Measurements from ENCODE around the gene ARHGDIG. TPM values are rescaled to one million over a fixed set of nuclear protein-coding genes. Genes with fewer than 3 reads are reported as not detected.

Gene ARHGDIG
- polyA plus RNA-seq, 3 donors = not detected

GRCh38 chr16:301235-301634, 20.8 kb downstream of the ARHGDIG start:
- Mint-ChIP-seq H3K4me1 (no peaks in the 10 kb centered on the region), H3K4me3 (no peak overlapping the region), H3K36me3 (peaks cover 45 to 89% of the 10 kb centered on the region in 2 donors), H3K9me3 (no peaks in the 10 kb centered on the region), H3K27me3 (ENCODE audit: low read depth in 3 of 3) (peaks cover 0 to 1% (median 0%) of the 10 kb centered on the region in 3 donors), H3K27ac (no peak overlapping the region)
- Histone ChIP-seq H3K4me3 (replicated peaks in 1 of 3; ENCODE audit: low read depth in 2 of 3, low read length in 3 of 3) (no peak overlapping the region), H3K9ac (ENCODE audit: insufficient read depth, low read length, poor library complexity, severe bottlenecking) (no peak overlapping the region), H2AFZ (ENCODE audit: insufficient read depth, low read depth, low read length, poor library complexity, severe bottlenecking) (no peak overlapping the region), H3K27me3 (ENCODE audit: control insufficient read depth in 2 of 2, insufficient read depth in 2 of 2, low read length in 2 of 2) (no peaks in the 10 kb centered on the region), H3K79me2 (ENCODE audit: insufficient read depth, low read length) (no peaks in the 10 kb centered on the region), H3K4me2 (replicated peaks; ENCODE audit: extremely low read depth, low read length, poor library complexity, severe bottlenecking) (no peak overlapping the region), H3K27ac (ENCODE audit: low read depth in 1 of 2, low read length in 2 of 2) (no peak overlapping the region), H3K36me3 (replicated peaks in 1 of 2; ENCODE audit: control insufficient read depth in 1 of 2, insufficient read depth in 2 of 2, low read length in 2 of 2) (peaks cover 51 to 80% of the 10 kb centered on the region in 2 donors), H3K4me1 (ENCODE audit: control insufficient read depth in 1 of 2, insufficient read depth in 2 of 2, low read length in 2 of 2) (no peaks in the 10 kb centered on the region), H4K20me1 (ENCODE audit: insufficient read depth, low read length) (no peaks in the 10 kb centered on the region), H3K9me3 (replicated peaks in 1 of 2; ENCODE audit: control insufficient read depth in 1 of 2, insufficient read depth in 1 of 2, low read length in 2 of 2) (no peaks in the 10 kb centered on the region)
- DNase-seq = no peak
- no CpG with 5 or more reads among the region's 6 CpGs for WGBS (ENCODE audit: insufficient coverage)
- intact Hi-C loops (cut with micrococcal nuclease) = loop anchor here in 1 of 2 donors (5.0 kb wide), 1 partner anchor 51 kb away; the partner anchor contains the start of gene AXIN1
- TF ChIP-seq CTCF (IDR thresholded peaks at IDR 0.05) = no peak

GRCh38 chr16:301950-302349, 21.6 kb downstream of the ARHGDIG start:
- Histone ChIP-seq H3K9ac (ENCODE audit: insufficient read depth, low read length, poor library complexity, severe bottlenecking) (no peak overlapping the region), H3K79me2 (ENCODE audit: insufficient read depth, low read length) (no peaks in the 10 kb centered on the region), H3K9me3 (replicated peaks in 1 of 2; ENCODE audit: control insufficient read depth in 1 of 2, insufficient read depth in 1 of 2, low read length in 2 of 2) (no peaks in the 10 kb centered on the region), H3K4me1 (ENCODE audit: control insufficient read depth in 1 of 2, insufficient read depth in 2 of 2, low read length in 2 of 2) (no peaks in the 10 kb centered on the region), H3K4me3 (replicated peaks in 1 of 3; ENCODE audit: low read depth in 2 of 3, low read length in 3 of 3) (no peak overlapping the region), H4K20me1 (ENCODE audit: insufficient read depth, low read length) (no peaks in the 10 kb centered on the region), H3K36me3 (replicated peaks in 1 of 2; ENCODE audit: control insufficient read depth in 1 of 2, insufficient read depth in 2 of 2, low read length in 2 of 2) (peaks cover 51 to 80% of the 10 kb centered on the region in 2 donors), H3K27me3 (ENCODE audit: control insufficient read depth in 2 of 2, insufficient read depth in 2 of 2, low read length in 2 of 2) (no peaks in the 10 kb centered on the region), H3K4me2 (replicated peaks; ENCODE audit: extremely low read depth, low read length, poor library complexity, severe bottlenecking) (no peak overlapping the region), H2AFZ (ENCODE audit: insufficient read depth, low read depth, low read length, poor library complexity, severe bottlenecking) (no peak overlapping the region), H3K27ac (ENCODE audit: low read depth in 1 of 2, low read length in 2 of 2) (no peak overlapping the region)
- WGBS (ENCODE audit: insufficient coverage) = 98% methylated on average over 10 of the region's 13 CpGs
- Mint-ChIP-seq H3K4me3 (no peak overlapping the region), H3K27ac (no peak overlapping the region), H3K4me1 (no peaks in the 10 kb centered on the region), H3K9me3 (no peaks in the 10 kb centered on the region), H3K27me3 (ENCODE audit: low read depth in 3 of 3) (peaks cover 0 to 1% (median 0%) of the 10 kb centered on the region in 3 donors), H3K36me3 (peaks cover 49 to 91% of the 10 kb centered on the region in 2 donors)
- no peak for DNase-seq
- no peak for TF ChIP-seq CTCF (IDR thresholded peaks at IDR 0.05)
- intact Hi-C loops (cut with micrococcal nuclease) = loop anchor here in 1 of 2 donors (5.0 kb wide), 1 partner anchor 50 kb away; the partner anchor contains the start of gene AXIN1

Data from CD14-positive monocyte (primary cell).